K562 (cell line): ENCODE measurements around the gene DNASE1L1. TPM values are rescaled to one million over a fixed set of nuclear protein-coding genes. Genes with fewer than 3 reads are reported as not detected.
A peak's percentile ranks its signal among the peaks of the same experiment; 100 is the strongest.

Source experiments
- ARID3A ChIP-seq: IDR thresholded peaks from 2 replicates; pipeline ENCODE4 v1.6.1; 2012; ENCODE audit warnings: low read depth, low read length, improper control_type of control experiment, borderline replicate concordance
- ATF7 ChIP-seq: fragments of 450-650 bp; IDR thresholded peaks from 2 replicates; pipeline ENCODE4 v1.7.1; 2014; ENCODE audit warnings: mild to moderate bottlenecking, moderate library complexity
- ELF4 ChIP-seq: fragments of 450-650 bp; formaldehyde crosslinking; IDR thresholded peaks from 2 replicates; pipeline ENCODE4 v1.4.0; 2022; ENCODE audit warnings: missing genetic modification characterization
- GTF2B ChIP-seq: IDR thresholded peaks from 2 replicates; pipeline ENCODE4 v1.6.1; 2011; ENCODE audit not compliant: insufficient read length; ENCODE audit errors: extremely low read depth
- HMGN3 ChIP-seq: IDR thresholded peaks from 2 replicates; pipeline ENCODE4 v1.6.1; 2011; ENCODE audit warnings: borderline replicate concordance, low read depth, mild to moderate bottlenecking, mixed read lengths, low read length; ENCODE audit not compliant: insufficient read length; ENCODE audit errors: extremely low read depth
- MCM2 ChIP-seq: fragments of 450-650 bp; IDR thresholded peaks from 2 replicates; pipeline ENCODE4 v1.6.1; 2017; ENCODE audit warnings: low read depth, mild to moderate bottlenecking
- NBN ChIP-seq: fragments of 450-650 bp; IDR thresholded peaks from 2 replicates; pipeline ENCODE4 v1.6.1; 2016; ENCODE audit warnings: low read depth, mild to moderate bottlenecking
- SRSF3 ChIP-seq: fragments of 200-400 bp; formaldehyde crosslinking; IDR thresholded peaks from 2 replicates; pipeline ENCODE4 v1.6.1; 2016; ENCODE audit warnings: mild to moderate bottlenecking, low read length, moderate library complexity; ENCODE audit not compliant: insufficient read depth
- TCF7L2 ChIP-seq: fragments of 150-350 bp; IDR thresholded peaks from 2 replicates; pipeline ENCODE4 v1.6.1; 2016; ENCODE audit warnings: low read depth, mild to moderate bottlenecking, low read length, moderate library complexity
- ZMIZ1 ChIP-seq, 2 experiments: fragments of 150-350 bp in 1 of 2; IDR thresholded peaks; 2 replicates each; pipeline ENCODE4 v1.6.1; 2012 to 2016; ENCODE audit warnings: low read depth in 2 of 2, low read length in 2 of 2, mild to moderate bottlenecking in 1 of 2, moderate library complexity in 1 of 2
- ZNF197 ChIP-seq: fragments of 200-800 bp; sonication (Bioruptor generic); IDR thresholded peaks from 2 replicates; pipeline ENCODE4 v1.6.1; 2016; ENCODE audit warnings: low read depth, missing genetic modification characterization, missing compliant biosample characterization
- ZNF408 ChIP-seq: fragments of 250-450 bp; sonication (Bioruptor Pico); IDR thresholded peaks from 2 replicates; pipeline ENCODE4 v1.4.0; 2020; ENCODE audit warnings: low read depth, mild to moderate bottlenecking, moderate library complexity
- ZNF785 ChIP-seq: fragments of 250-450 bp; sonication (Bioruptor Pico); IDR thresholded peaks from 2 replicates; pipeline ENCODE4 v1.4.0; 2020; ENCODE audit warnings: mild to moderate bottlenecking
- polyA plus RNA-seq, 8 experiments: library from polyadenylated mRNA; depleted of rRNA in 4 of 8; stranded (reverse) in 5 of 8; unstranded in 3 of 8; fragments of >200 nt; fragmentation: Nextera tagmentation in 2 of 8; fragmentation: Illumina TruSeq in 1 of 8; extraction: Ambion mirVana in 2 of 8; extraction: Trizol in 1 of 8; gene quantifications; 2 replicates each; pipeline versions ENCODE4 v1.2.1 to v1.2.3, GENCODE V29; 2011 to 2014; ENCODE audit warnings: inconsistent platforms in 1 of 8, missing spikeins in 1 of 8
- total RNA-seq, 7 experiments: library from RNA; depleted of rRNA in 6 of 7; stranded (reverse); fragments of >200 nt in 6 of 7; fragmentation: Illumina TruSeq in 2 of 7; extraction: Trizol in 2 of 7; gene quantifications; 2 replicates each; pipeline versions ENCODE4 v1.2.1 to v1.2.3, GENCODE V29; 2011 to 2021; ENCODE audit warnings: low replicate concordance in 1 of 7
- TF ChIP-seq, protein P1 (sequence below), 2 experiments: fragments of 450-650 bp in 1 of 2; sonication (generic) in 1 of 2; formaldehyde crosslinking in 1 of 2; IDR thresholded peaks in 1 of 2; conservative IDR thresholded peaks in 1 of 2; 2 replicates each; pipeline versions ENCODE4 v1.6.1 to v1.8.1; 2016 to 2023; ENCODE audit warnings: mild to moderate bottlenecking in 2 of 2, moderate library complexity in 2 of 2, inconsistent platforms in 1 of 2, missing genetic modification reagents in 1 of 2
- TF ChIP-seq, protein P2 (sequence below): fragments of 450-650 bp; IDR thresholded peaks from 2 replicates; pipeline ENCODE4 v1.6.1; 2018; ENCODE audit not compliant: partially characterized antibody

Gene DNASE1L1
- total and polyA plus RNA-seq, 9 of the 15 experiments (the other 6 are each of a cell fraction or from before 2014, with no cell fraction given), result 0.73 to 12.6 (median 7.9) TPM

GRCh38 chrX:154443992-154444754 lies 35.1 kb upstream of the DNASE1L1 start, which contains the start of gene FAM50A (continued):
- TF ChIP-seq MCM2, result no peak
- TF ChIP-seq, protein P1, sequence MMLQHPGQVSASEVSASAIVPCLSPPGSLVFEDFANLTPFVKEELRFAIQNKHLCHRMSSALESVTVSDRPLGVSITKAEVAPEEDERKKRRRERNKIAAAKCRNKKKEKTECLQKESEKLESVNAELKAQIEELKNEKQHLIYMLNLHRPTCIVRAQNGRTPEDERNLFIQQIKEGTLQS (IDR thresholded peaks at IDR 0.05), result no peak
- TF ChIP-seq, protein P1 (CRISPR knock-in tag; conservative IDR thresholded peaks at IDR 0.05), result no peak
- TF ChIP-seq SRSF3, result no peak
- peak; percentile 28; the same call in 1 of the 2 replicates for TF ChIP-seq ATF7
- TF ChIP-seq ZMIZ1 (IDR thresholded peaks at IDR 0.05; ENCODE audit: low read depth in 2 of 2, low read length in 2 of 2), result no peak
- TF ChIP-seq ZNF408 (CRISPR knock-in tag), result no peak
- no peak for TF ChIP-seq NBN
- TF ChIP-seq ELF4 (CRISPR knock-in tag), result no peak
- TF ChIP-seq TCF7L2, result no peak
- TF ChIP-seq HMGN3, result peak; percentile 21
- TF ChIP-seq GTF2B, result no peak
- TF ChIP-seq, protein P2, sequence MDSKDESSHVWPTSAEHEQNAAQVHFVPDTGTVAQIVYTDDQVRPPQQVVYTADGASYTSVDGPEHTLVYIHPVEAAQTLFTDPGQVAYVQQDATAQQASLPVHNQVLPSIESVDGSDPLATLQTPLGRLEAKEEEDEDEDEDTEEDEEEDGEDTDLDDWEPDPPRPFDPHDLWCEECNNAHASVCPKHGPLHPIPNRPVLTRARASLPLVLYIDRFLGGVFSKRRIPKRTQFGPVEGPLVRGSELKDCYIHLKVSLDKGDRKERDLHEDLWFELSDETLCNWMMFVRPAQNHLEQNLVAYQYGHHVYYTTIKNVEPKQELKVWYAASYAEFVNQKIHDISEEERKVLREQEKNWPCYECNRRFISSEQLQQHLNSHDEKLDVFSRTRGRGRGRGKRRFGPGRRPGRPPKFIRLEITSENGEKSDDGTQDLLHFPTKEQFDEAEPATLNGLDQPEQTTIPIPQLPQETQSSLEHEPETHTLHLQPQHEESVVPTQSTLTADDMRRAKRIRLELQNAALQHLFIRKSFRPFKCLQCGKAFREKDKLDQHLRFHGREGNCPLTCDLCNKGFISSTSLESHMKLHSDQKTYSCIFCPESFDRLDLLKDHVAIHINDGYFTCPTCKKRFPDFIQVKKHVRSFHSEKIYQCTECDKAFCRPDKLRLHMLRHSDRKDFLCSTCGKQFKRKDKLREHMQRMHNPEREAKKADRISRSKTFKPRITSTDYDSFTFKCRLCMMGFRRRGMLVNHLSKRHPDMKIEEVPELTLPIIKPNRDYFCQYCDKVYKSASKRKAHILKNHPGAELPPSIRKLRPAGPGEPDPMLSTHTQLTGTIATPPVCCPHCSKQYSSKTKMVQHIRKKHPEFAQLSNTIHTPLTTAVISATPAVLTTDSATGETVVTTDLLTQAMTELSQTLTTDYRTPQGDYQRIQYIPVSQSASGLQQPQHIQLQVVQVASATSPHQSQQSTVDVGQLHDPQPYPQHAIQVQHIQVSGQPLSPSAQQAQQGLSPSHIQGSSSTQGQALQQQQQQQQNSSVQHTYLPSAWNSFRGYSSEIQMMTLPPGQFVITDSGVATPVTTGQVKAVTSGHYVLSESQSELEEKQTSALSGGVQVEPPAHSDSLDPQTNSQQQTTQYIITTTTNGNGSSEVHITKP, result no peak
- TF ChIP-seq ARID3A, result no peak
- no peak for TF ChIP-seq ZNF197 (CRISPR knock-in tag)
- TF ChIP-seq ZNF785 (CRISPR knock-in tag), result no peak
